ENCODE data around the gene FCHSD2. TPM values are rescaled to one million over a fixed set of nuclear protein-coding genes. Genes with fewer than 3 reads are reported as not detected.

FCHSD2 gene
- total and polyA plus RNA-seq, 4 donors, result 14.7 to 41.6 (median 32.6) TPM

- Histone ChIP-seq H3K36me3 (ENCODE audit: control insufficient read depth in 4 of 4, insufficient read depth in 4 of 4, low read length in 4 of 4) (peaks cover 0 to 7% (median 4%) of the 10 kb centered on the region in 4 donors), H3K9ac (ENCODE audit: insufficient read depth in 1 of 2, low read length in 2 of 2) (no peak overlapping the region), H3K9me3 (ENCODE audit: control insufficient read depth in 4 of 4, insufficient read depth in 3 of 4, low read length in 3 of 4) (no peaks in the 10 kb centered on the region), H3K27me3 (ENCODE audit: control insufficient read depth in 3 of 3, insufficient read depth in 3 of 3, low read length in 2 of 3) (no peaks in the 10 kb centered on the region), H3K27ac (ENCODE audit: low read depth in 1 of 2, low read length in 1 of 2) (peak overlapping the region in 1 of 2 donors; percentile 79), H3K4me3 (no peak overlapping the region), H3K4me1 (ENCODE audit: control insufficient read depth in 5 of 5, insufficient read depth in 5 of 5, low read length in 5 of 5) (peaks cover 0 to 11% (median 0%) of the 10 kb centered on the region in 5 donors)
- DNase-seq (peak in 2 of 3 donors; percentile 58 to 62), ATAC-seq (ENCODE audit: insufficient read depth, low FRiP score) (peak; percentile 53)
- WGBS, 2 donors, result 23 to 34% methylated on average over 3 of the region's 3 CpGs
- no peak for TF ChIP-seq CTCF (IDR thresholded peaks at IDR 0.05; ENCODE audit: control extremely low read depth, extremely low read depth)
These were observed 166.2 kb downstream of the FCHSD2 start for GRCh38 chr11:72975778-72976521.

- 90 to 97% methylated on average over 3 of the region's 3 CpGs for whole genome bisulfite sequencing, 2 donors
- ATAC-seq (ENCODE audit: insufficient read depth, low FRiP score), result no peak
- Histone ChIP-seq H3K4me1 (ENCODE audit: control insufficient read depth in 5 of 5, insufficient read depth in 5 of 5, low read length in 5 of 5) (peaks cover 0 to 19% (median 0%) of the 10 kb centered on the region in 5 donors), H3K9ac (ENCODE audit: insufficient read depth in 1 of 2, low read length in 2 of 2) (no peak overlapping the region), H3K27ac (ENCODE audit: low read depth in 1 of 2, low read length in 1 of 2) (no peak overlapping the region), H3K4me3 (no peak overlapping the region), H3K27me3 (ENCODE audit: control insufficient read depth in 3 of 3, insufficient read depth in 3 of 3, low read length in 2 of 3) (no peaks in the 10 kb centered on the region), H3K9me3 (ENCODE audit: control insufficient read depth in 4 of 4, insufficient read depth in 3 of 4, low read length in 3 of 4) (no peaks in the 10 kb centered on the region), H3K36me3 (ENCODE audit: control insufficient read depth in 4 of 4, insufficient read depth in 4 of 4, low read length in 4 of 4) (peaks cover 0 to 7% (median 4%) of the 10 kb centered on the region in 4 donors)
- no peak for DNase-seq
- TF ChIP-seq CTCF (IDR thresholded peaks at IDR 0.05; ENCODE audit: control extremely low read depth, extremely low read depth), result no peak
These were observed 167.5 kb downstream of the FCHSD2 start for GRCh38 chr11:72974487-72975205.

GRCh38 chr11:72972496-72973128 lies 169.5 kb downstream of the FCHSD2 start:
- 81 to 84% methylated on average over 6 of the region's 6 CpGs for whole genome bisulfite sequencing, 2 donors
- Histone ChIP-seq H3K4me3 (no peak overlapping the region), H3K36me3 (ENCODE audit: control insufficient read depth in 4 of 4, insufficient read depth in 4 of 4, low read length in 4 of 4) (peaks cover 0 to 7% (median 5%) of the 10 kb centered on the region in 4 donors), H3K9ac (ENCODE audit: insufficient read depth in 1 of 2, low read length in 2 of 2) (no peak overlapping the region), H3K27ac (ENCODE audit: low read depth in 1 of 2, low read length in 1 of 2) (no peak overlapping the region), H3K27me3 (ENCODE audit: control insufficient read depth in 3 of 3, insufficient read depth in 3 of 3, low read length in 2 of 3) (no peaks in the 10 kb centered on the region), H3K4me1 (ENCODE audit: control insufficient read depth in 5 of 5, insufficient read depth in 5 of 5, low read length in 5 of 5) (peaks cover 0 to 20% (median 0%) of the 10 kb centered on the region in 5 donors), H3K9me3 (ENCODE audit: control insufficient read depth in 4 of 4, insufficient read depth in 3 of 4, low read length in 3 of 4) (no peaks in the 10 kb centered on the region)
- no peak for TF ChIP-seq CTCF (IDR thresholded peaks at IDR 0.05; ENCODE audit: control extremely low read depth, extremely low read depth)
- DNase-seq (no peak), ATAC-seq (ENCODE audit: insufficient read depth, low FRiP score) (no peak)
